DMS 273 treated with DMSO at 0.1 percent for 48 hours (cell line): ENCODE measurements around the gene IGFBPL1.
"Not testable (repeated sequence)": the region's sequence is repeated elsewhere in the genome, so short reads cannot be mapped to it uniquely, and the experiment has no call there.

Experiments
- DNase-seq: peaks from one replicate; lab custom pipeline; 2025; lab: John Stamatoyannopoulos, UW

The IGFBPL1 gene

GRCh38 chr9:38377336-38378083, 46.7 kb downstream of the IGFBPL1 start:
- not testable (repeated sequence) for DNase-seq

- DNase-seq: no peak
These were observed 48.1 kb downstream of the IGFBPL1 start for GRCh38 chr9:38376021-38376670.

DNA sequence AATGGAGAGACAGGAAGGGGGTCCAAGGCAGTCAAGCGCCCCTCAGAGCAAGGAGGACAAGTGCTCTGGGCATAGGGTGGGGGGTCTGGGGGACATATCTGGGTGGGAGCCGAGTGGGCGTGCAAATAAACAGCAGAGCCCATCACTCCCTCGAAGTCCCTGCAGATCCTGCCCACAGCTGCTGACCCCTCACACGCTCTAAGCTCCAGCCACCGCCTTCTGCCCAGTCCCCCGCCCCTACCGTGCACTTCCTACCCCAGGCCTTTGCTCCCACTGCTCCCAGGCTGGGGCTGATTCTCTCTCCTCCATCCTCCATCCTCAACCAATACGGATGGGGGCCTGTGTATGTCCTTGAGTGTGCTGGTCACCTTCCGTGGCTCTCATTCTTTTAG, 48.7 kb downstream of the IGFBPL1 start:
- no peak for DNase-seq

- no peak for DNase-seq
These were observed 49.2 kb downstream of the IGFBPL1 start for GRCh38 chr9:38374847-38375571.

DNA sequence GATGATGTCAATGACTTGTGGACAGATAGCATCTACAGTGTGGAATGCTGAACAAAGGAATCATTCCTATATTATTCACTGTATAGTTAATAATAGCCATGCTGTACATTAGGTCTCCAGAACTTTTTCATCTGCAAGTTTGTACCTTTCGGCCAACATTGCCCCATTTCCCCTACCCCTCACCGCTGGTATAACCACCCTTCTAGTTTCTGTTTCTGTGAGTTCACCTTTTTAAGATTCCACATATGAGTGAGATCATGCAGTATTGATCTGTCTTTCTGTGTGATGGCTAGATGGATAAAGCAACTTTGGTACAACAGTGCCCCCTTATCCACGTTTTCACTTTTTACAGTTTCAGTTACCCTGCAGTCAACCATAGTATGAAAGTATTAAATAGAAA, 50.6 kb downstream of the IGFBPL1 start:
- no peak for DNase-seq

DNA sequence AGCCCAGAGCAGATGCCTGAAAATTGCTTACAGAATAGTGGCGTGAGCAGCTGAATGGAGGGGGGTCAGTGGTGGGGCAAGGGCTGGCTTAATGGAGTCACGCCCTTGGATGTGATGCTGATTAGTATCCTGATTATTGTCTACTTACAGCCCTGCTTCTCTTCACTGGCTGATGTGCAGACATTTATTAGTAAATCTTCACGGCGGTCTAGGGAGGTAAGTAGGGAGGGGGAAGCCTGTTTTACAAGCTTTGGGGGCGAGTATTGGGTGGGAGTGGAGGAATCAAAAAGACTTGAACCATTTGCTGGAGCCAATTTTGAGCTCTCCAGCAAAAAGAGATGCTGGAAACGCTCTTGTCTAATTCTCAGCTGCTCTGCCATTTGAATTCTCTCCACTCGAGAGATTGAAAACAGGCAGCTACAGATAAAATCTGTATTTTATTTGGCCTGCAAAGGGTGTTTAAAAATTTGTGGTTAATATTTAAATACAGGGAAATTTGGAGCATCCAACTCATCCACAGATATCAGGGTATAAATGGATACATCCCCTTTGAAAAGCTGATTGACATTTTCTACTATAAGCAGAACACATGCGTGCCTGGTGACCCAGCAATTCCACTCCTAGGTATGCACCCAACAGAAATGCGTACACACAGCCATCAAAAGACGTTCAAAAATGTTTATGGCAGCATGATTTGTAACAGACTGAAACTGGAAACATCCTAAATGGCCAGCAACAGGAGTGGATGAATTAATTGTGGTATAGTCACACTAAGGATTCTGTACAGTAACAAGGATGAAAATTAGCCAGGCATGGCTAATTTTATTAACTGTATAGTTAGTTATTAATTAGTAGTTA, 51.3 kb downstream of the IGFBPL1 start:
- no peak for DNase-seq

GRCh38 chr9:38371495-38371894, 52.8 kb downstream of the IGFBPL1 start:
- peak; percentile 20 for DNase-seq

DNA sequence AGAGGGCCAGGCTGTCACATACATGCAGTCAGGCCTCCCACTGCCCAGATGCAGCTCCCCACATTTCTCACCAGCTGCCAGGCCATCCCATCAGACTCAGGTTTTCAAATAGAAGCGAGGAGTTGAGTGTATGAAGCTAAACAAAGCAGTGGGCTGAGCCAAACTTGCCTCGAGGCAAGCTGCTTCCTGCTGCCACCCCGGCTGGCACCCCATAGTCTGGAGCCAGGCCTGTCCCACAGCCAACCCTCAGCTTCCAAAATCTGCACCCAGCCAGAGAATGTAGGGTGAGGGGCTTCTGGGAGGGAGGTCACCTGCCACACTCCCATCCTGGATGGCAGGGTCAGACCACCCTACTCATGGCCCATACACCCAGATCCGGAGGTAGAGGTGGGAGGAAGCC, 54.1 kb downstream of the IGFBPL1 start:
- no peak for DNase-seq

GRCh38 chr9:38368731-38369130, 55.5 kb downstream of the IGFBPL1 start:
- DNase-seq: no peak

DNA sequence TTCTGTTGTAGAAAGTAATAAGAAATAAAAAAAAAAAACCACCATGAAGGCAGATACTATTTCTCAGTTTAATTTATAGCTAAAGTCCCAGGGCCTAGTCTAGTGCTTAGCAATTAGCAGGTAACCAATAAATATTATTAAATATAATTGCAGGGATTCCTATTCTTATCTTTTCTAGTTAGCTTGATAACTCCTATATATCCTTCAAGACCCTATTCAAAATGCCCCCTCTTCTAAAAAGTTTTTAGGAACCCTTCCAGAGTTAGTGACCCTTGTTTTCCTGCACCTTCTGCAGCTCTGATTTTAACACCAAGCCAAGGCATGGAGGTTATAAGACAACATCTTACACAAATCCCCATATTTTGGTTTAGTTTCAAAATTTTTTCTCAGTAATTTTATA, 56.4 kb downstream of the IGFBPL1 start:
- no peak for DNase-seq

- no peak for DNase-seq
These were observed 60.7 kb downstream of the IGFBPL1 start for GRCh38 chr9:38363589-38363925.

DNA sequence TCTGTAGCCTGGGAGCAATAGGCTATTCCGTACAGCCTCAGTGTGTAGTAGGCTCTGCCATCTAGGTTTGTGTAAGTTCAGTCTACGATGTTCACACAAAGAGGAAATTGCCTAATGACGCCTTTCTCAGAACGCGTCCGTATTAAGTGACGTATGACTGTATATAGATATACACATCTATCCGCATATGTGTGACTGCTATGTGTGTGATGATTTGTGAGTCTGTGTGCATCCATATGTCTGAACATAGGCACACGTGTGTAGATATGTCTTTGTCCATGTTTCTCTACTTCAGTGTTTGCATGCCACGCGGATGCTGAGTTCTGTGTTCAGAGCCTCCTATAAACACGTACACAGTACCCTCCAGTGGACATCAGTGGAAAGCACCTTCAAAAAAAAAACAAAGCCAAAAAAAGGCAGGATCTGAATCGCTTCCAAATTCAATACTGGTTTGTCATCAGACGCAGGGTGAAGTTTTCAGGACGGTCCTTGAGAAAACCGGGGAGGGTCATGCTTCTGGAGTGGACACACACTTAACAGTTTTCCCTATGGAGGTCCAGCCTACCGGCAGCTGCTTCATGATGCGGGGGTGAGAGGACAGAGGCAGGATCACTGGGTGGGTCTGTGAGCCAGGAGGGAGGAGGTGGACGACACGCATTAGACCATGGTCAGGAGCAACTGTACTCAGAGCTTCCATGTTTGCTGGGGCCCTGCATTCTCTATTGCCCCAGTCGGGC, 61.2 kb downstream of the IGFBPL1 start:
- DNase-seq: peak; percentile 10

DNA sequence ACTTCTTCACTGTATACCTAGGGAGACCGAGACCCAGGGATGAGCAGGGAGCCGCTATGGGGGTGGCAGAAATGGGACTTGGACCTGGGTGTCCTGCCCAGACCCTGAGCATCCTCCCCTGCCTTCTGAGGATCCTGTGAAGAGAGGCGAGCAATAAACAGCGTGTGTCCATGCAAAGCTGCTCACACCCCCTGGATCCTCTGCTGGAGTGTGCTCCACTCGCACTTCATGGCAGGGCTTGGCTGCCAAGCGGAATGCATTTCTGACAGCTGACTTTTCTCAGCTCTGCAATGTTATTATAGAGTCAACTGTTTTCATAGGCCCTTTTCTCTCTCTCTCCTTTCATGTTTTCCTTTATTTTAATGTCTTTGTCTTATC, 62.8 kb downstream of the IGFBPL1 start:
- DNase-seq: no peak

DNA sequence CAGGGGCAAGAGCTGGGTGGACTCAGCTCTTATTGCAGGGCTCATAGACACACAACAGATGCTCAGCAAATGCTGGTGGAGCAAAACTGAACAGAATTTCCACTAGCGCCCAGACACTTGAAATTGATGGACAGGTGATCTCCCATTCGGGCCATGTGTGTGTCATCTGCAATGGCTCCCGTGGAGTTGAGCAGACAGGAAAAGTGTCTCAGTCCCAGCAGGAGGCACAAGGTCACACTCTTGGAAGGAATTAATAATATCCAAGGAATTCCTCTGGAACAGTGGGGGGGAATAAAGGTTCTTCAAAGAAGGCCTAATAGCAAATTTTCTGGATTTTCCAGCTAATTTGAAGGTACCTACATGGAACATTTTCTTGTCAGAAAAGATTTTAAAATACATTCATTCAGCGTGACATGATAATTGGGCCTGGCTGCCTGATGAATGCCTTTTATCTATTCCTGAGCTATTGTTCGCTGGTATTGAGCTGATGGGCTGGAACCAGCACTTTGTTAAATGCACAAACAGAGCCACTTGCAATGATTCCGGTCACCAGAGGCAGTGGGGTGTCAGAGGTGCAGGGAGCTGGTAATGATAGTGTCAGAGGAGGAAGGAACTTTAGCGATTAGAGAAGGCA, 63.3 kb downstream of the IGFBPL1 start:
- DNase-seq: no peak

DNA sequence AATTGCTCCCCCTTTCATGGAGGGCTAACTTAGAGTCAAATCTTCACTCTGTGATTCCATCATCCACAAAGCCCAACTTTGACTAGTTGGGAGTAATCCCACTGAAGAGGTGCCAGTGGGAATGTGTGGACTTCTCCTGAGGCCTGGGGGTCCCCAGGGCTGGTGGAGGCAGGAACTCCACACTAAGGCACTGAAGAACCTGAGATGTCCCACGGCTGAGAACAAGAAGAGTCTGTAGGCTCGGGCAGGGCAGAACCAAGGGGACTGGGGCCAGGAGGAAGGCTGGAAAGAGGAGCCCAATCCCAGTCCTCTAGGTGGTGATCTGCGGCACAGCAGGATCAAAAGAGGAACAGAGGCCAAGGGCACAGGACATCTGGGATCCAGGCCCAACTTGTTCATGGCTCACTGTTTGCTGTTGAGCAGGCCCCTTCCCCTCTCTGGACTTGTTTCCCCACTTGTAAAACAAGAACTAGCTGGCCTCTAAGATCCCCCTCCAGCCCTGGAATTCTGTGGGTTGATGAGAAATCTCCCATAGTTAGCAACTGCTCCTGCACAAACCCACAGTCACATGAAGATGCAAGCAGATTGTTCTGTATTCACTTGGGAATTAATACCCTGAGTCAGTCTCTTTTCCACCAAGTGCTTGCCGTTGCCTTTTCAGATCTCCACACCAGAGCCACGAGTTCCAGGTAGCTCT, 64.4 kb downstream of the IGFBPL1 start:
- DNase-seq: no peak

- no peak for DNase-seq
These were observed 65.0 kb downstream of the IGFBPL1 start for GRCh38 chr9:38359297-38359653.

DNA sequence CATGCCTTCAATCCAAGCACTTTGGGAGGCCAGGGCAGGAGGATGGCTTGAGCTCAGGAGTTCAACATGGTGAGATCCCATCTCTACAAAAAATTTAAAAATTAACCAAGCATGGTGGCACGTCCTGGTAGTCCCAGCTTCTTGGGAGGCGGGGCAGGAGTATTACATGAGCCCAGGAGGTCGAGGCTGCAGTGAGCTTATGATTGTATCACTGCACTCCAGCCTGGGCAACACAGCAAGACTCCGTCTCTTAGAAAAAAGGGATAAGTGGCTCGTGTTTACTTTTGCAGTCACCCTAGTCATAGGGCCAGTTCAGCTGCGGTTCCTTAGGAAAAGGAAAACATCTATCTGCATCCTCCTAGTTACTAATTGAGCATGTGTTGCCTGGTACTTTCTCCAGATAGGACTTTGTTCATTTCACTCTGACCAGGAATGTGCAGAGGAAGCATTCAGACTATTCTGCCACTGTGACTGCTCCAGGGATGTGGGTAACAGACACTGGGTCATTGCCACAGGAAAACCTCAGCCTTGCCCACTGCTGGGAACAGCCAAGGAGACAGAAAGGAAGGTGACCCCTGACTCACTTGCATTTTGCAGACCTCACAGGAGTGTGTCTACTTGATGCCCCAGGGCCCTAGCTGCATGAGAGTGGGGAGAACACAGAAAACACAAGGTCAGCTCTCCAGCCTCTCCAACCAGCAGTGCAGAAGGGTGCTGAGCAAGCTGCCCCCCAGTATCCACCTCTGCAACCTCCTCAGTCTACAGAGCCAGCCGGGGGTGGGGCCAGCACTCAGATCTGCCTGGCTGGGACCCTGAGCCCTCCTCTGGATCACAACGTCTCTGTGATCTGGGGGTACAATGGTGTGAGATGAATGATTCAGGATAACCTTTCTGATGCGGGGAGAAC, 65.6 kb downstream of the IGFBPL1 start:
- no peak for DNase-seq

- DNase-seq: no peak
These were observed 66.7 kb downstream of the IGFBPL1 start for GRCh38 chr9:38357350-38358114.

- no peak for DNase-seq
These were observed 67.4 kb downstream of the IGFBPL1 start for GRCh38 chr9:38356851-38357250.
